ENCODE measurements around the gene LMNA.

- no peak for TF ChIP-seq BRCA1 (IDR thresholded peaks at IDR 0.05; ENCODE audit: low read depth, low read length)
- no peak for TF ChIP-seq ZNF274 (IDR thresholded peaks at IDR 0.05; ENCODE audit: insufficient read depth, insufficient read length)
- no peak for TF ChIP-seq POLR2AphosphoS5 (IDR thresholded peaks at IDR 0.05; ENCODE audit: low read length)
- TF ChIP-seq, protein P1, sequence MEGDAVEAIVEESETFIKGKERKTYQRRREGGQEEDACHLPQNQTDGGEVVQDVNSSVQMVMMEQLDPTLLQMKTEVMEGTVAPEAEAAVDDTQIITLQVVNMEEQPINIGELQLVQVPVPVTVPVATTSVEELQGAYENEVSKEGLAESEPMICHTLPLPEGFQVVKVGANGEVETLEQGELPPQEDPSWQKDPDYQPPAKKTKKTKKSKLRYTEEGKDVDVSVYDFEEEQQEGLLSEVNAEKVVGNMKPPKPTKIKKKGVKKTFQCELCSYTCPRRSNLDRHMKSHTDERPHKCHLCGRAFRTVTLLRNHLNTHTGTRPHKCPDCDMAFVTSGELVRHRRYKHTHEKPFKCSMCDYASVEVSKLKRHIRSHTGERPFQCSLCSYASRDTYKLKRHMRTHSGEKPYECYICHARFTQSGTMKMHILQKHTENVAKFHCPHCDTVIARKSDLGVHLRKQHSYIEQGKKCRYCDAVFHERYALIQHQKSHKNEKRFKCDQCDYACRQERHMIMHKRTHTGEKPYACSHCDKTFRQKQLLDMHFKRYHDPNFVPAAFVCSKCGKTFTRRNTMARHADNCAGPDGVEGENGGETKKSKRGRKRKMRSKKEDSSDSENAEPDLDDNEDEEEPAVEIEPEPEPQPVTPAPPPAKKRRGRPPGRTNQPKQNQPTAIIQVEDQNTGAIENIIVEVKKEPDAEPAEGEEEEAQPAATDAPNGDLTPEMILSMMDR (IDR thresholded peaks at IDR 0.05 in 2 of 3, conservative IDR thresholded peaks at IDR 0.05 in 1 of 3; ENCODE audit: control insufficient read depth in 2 of 3, extremely low read depth in 1 of 3, insufficient read depth in 1 of 3, low read depth in 3 of 3, low read length in 3 of 3): no peak
- TF ChIP-seq, protein P2, sequence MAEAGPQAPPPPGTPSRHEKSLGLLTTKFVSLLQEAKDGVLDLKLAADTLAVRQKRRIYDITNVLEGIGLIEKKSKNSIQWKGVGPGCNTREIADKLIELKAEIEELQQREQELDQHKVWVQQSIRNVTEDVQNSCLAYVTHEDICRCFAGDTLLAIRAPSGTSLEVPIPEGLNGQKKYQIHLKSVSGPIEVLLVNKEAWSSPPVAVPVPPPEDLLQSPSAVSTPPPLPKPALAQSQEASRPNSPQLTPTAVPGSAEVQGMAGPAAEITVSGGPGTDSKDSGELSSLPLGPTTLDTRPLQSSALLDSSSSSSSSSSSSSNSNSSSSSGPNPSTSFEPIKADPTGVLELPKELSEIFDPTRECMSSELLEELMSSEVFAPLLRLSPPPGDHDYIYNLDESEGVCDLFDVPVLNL (IDR thresholded peaks at IDR 0.05; ENCODE audit: low read depth, low read length): no peak
- no peak for TF ChIP-seq MLLT1 (IDR thresholded peaks at IDR 0.05)
- no peak for TF ChIP-seq NBN (IDR thresholded peaks at IDR 0.05)
Observed at GRCh38 chr1:156101880-156102279, 12.6 kb upstream of the LMNA start.

Data from GM12878 (cell line).